T-helper 17 cell (primary cell): Measurements from ENCODE around the gene DCAF11. TPM values are rescaled to one million over a fixed set of nuclear protein-coding genes. Genes with fewer than 3 reads are reported as not detected.
A peak's percentile ranks its signal among the peaks of the same experiment; 100 is the strongest.

Experiments
- ATAC-seq: fragments of 150-1000 bp; cut with Tn5 transposase; 2 replicates; pipeline ENCODE4 v1.10.0; 2021; ENCODE audit warnings: mild to moderate bottlenecking, moderate library complexity
- DNase-seq, 3 donors: peaks; one replicate each; pipeline versions ENCODE4 v3.0.0 to v3.0.0-alpha.2; 2020 to 2021
- H3K9me3 ChIP-seq: one replicate; pipeline ENCODE4 v1.7.0; 2013; ENCODE audit warnings: low read length, mild to moderate bottlenecking; ENCODE audit not compliant: control insufficient read depth, poor library complexity, severe bottlenecking
- H3K27ac Mint-ChIP-seq: one replicate; pipeline ENCODE4 v1.8.0; 2022; ENCODE audit warnings: mild to moderate bottlenecking, moderate library complexity, mixed read lengths
- H3K27me3 Mint-ChIP-seq: one replicate; pipeline ENCODE4 v1.8.0; 2022; ENCODE audit warnings: mixed read lengths
- H3K36me3 Mint-ChIP-seq: one replicate; pipeline ENCODE4 v1.8.0; 2022; ENCODE audit warnings: low read depth, mixed read lengths
- H3K4me1 Mint-ChIP-seq: one replicate; pipeline ENCODE4 v1.8.0; 2022; ENCODE audit warnings: mild to moderate bottlenecking, mixed read lengths
- H3K4me3 Mint-ChIP-seq: one replicate; pipeline ENCODE4 v1.8.0; 2022; ENCODE audit warnings: mild to moderate bottlenecking, moderate library complexity, mixed read lengths
- total RNA-seq, 4 donors: library from RNA in 2 of 4; stranded (reverse) in 2 of 4; gene quantifications; one replicate each; pipeline ENCODE4 v1.2.3 and lab custom pipeline; 2022 to 2026

Gene DCAF11
- total RNA-seq, 2 donors from 2014 or later: 75.5 to 86.1 TPM

- H3K4me3 Mint-ChIP-seq: no peak overlapping the region
- H3K9me3 ChIP-seq: no peaks in the 10 kb centered on the region
- peaks cover 27% of the 10 kb centered on the region for H3K4me1 Mint-ChIP-seq
- no peak overlapping the region for H3K27ac Mint-ChIP-seq
- H3K27me3 Mint-ChIP-seq: no peaks in the 10 kb centered on the region
- DNase-seq: no peak
- ATAC-seq: no peak
- H3K36me3 Mint-ChIP-seq: no peaks in the 10 kb centered on the region
Measured at GRCh38 chr14:24083462-24083861, 31.1 kb upstream of the DCAF11 start.

DNA sequence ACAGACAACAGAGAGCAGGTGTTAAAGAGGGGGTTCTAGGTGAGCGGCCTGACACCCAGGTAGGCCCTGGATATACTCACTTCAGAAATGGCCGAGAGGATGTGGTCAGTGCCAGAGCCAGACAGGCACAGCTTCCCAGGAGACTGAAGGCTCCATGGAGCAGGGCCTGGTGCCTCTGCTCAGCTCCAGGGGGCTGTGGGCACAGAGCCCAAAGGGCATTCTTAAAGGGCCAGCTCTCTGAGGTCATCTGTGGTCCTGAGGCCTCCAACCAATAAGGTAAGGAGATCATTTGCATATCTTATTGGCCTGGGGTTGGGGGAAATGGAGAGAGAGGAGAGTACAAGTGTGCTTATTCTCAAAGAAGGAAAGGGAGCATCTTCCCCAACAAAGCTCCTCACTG lies 30.1 kb upstream of the DCAF11 start:
- Mint-ChIP-seq H3K27me3 (no peaks in the 10 kb centered on the region), H3K4me1 (peaks cover 23% of the 10 kb centered on the region), H3K36me3 (no peaks in the 10 kb centered on the region), H3K27ac (no peak overlapping the region), H3K4me3 (no peak overlapping the region)
- H3K9me3 ChIP-seq: no peaks in the 10 kb centered on the region
- ATAC-seq: no peak
- DNase-seq: no peak

DNA sequence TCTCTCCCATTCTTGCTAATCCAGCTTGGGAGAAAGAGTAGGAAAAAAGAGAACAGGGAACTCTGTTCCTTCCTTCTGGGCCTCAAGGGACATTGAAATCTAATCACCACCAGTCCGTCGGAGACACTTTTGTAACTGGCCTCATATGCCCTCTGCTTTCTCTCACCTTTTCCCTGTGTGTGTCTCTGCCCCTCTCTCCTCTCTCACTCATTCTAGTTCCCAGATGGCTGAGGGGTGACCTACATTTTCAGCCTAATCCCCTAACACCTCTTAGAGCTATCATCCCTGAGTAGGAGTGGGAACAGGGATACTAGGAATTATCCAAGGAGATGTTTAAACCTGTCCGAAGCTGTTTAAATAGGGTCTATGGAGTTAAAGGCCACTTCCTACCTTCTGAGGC lies 29.4 kb upstream of the DCAF11 start:
- H3K36me3 Mint-ChIP-seq: no peaks in the 10 kb centered on the region
- H3K4me1 Mint-ChIP-seq: peaks cover 27% of the 10 kb centered on the region
- DNase-seq (no peak), ATAC-seq (no peak)
- no peak overlapping the region for H3K4me3 Mint-ChIP-seq
- H3K27ac Mint-ChIP-seq: no peak overlapping the region
- no peaks in the 10 kb centered on the region for H3K27me3 Mint-ChIP-seq
- H3K9me3 ChIP-seq: no peaks in the 10 kb centered on the region

DNA sequence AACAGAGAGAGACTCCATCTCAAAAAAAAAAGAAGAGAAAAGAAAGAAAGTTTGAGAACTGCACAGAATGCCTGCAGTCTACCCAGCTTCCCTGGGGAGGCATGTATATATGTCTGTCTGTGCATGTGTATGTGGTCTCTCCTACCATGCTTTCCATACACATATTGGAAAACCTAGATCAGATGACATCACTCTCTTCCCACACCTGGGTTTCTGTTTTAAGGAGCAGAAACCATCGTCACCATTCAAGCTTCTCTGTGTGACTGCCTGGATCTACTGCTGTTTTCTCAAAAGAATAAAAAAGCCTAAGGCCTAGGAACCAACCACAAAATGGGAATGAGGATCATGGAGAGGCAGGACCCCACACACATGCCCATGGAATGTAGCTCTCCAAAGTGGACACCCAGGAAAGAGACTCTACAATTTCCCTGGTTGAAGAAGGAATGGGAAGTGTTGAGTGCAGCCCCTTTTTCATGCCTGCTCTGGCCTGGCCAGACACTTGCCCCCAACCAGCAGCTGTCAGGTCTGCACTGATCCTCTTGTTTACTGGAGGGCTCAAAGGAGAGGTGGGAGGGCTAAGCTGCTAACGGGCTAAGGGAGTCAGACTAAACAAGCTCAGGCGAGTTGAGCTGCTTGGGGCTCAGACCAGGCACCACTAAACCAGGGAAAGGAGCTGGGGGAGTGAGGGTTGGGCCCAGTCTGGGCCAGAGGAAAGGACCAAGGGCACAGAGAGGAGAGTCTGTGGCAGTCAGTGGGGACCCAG lies 28.2 kb upstream of the DCAF11 start:
- no peaks in the 10 kb centered on the region for H3K27me3 Mint-ChIP-seq
- peaks cover 22% of the 10 kb centered on the region for H3K4me1 Mint-ChIP-seq
- peak overlapping the region; percentile 80 for H3K27ac Mint-ChIP-seq
- ATAC-seq: no peak
- H3K9me3 ChIP-seq: no peaks in the 10 kb centered on the region
- no peak overlapping the region for H3K4me3 Mint-ChIP-seq
- DNase-seq: no peak
- no peaks in the 10 kb centered on the region for H3K36me3 Mint-ChIP-seq

GRCh38 chr14:24087004-24087403 lies 27.6 kb upstream of the DCAF11 start:
- H3K36me3 Mint-ChIP-seq: no peaks in the 10 kb centered on the region
- peak overlapping the region; percentile 80 for H3K27ac Mint-ChIP-seq
- peaks cover 19% of the 10 kb centered on the region for H3K4me1 Mint-ChIP-seq
- DNase-seq (no peak), ATAC-seq (no peak)
- no peaks in the 10 kb centered on the region for H3K9me3 ChIP-seq
- H3K4me3 Mint-ChIP-seq: no peak overlapping the region
- no peaks in the 10 kb centered on the region for H3K27me3 Mint-ChIP-seq

- DNase-seq (no peak), ATAC-seq (no peak)
- no peak overlapping the region for H3K27ac Mint-ChIP-seq
- H3K4me3 Mint-ChIP-seq: no peak overlapping the region
- H3K4me1 Mint-ChIP-seq: peaks cover 17% of the 10 kb centered on the region
- no peaks in the 10 kb centered on the region for H3K9me3 ChIP-seq
- H3K27me3 Mint-ChIP-seq: no peaks in the 10 kb centered on the region
- no peaks in the 10 kb centered on the region for H3K36me3 Mint-ChIP-seq
Measured at GRCh38 chr14:24088095-24088494, 26.5 kb upstream of the DCAF11 start.

GRCh38 chr14:24089890-24090289 lies 24.7 kb upstream of the DCAF11 start:
- no peak for ATAC-seq
- DNase-seq: no peak
- Mint-ChIP-seq H3K27me3 (no peaks in the 10 kb centered on the region), H3K4me1 (peaks cover 25% of the 10 kb centered on the region), H3K36me3 (no peaks in the 10 kb centered on the region), H3K27ac (no peak overlapping the region), H3K4me3 (no peak overlapping the region)
- H3K9me3 ChIP-seq: no peaks in the 10 kb centered on the region

DNA sequence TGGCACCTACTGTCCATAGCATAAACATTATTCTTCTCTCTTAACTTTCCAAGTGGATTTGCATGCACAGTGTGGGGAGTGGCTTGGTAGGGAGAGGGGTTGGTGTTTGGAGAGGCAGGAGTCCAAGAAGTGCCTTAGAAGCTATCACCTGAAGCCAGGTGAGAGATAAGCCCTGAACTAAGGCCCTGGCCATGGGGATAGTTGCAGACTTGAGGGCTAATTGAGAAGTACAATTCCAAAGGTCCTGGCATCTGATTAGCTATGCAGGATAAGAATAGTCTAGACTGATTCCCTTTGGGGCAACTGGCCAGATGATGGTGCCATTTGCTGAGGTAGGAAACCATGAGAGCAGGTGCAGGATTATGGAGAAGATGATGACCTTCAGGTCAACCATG lies 22.5 kb upstream of the DCAF11 start:
- no peaks in the 10 kb centered on the region for H3K36me3 Mint-ChIP-seq
- ATAC-seq (no peak), DNase-seq (no peak)
- H3K4me3 Mint-ChIP-seq: no peak overlapping the region
- H3K27ac Mint-ChIP-seq: no peak overlapping the region
- peaks cover 37% of the 10 kb centered on the region for H3K4me1 Mint-ChIP-seq
- no peaks in the 10 kb centered on the region for H3K27me3 Mint-ChIP-seq
- H3K9me3 ChIP-seq: no peaks in the 10 kb centered on the region

GRCh38 chr14:24092505-24093206 lies 21.9 kb upstream of the DCAF11 start:
- Mint-ChIP-seq H3K36me3 (no peaks in the 10 kb centered on the region), H3K27ac (peak overlapping the region; percentile 88), H3K4me1 (peaks cover 34% of the 10 kb centered on the region), H3K27me3 (no peaks in the 10 kb centered on the region), H3K4me3 (no peak overlapping the region)
- H3K9me3 ChIP-seq: no peaks in the 10 kb centered on the region
- DNase-seq (no peak), ATAC-seq (no peak)

- H3K36me3 Mint-ChIP-seq: no peaks in the 10 kb centered on the region
- ATAC-seq (no peak), DNase-seq (no peak)
- peak overlapping the region; percentile 88 for H3K27ac Mint-ChIP-seq
- H3K27me3 Mint-ChIP-seq: no peaks in the 10 kb centered on the region
- peaks cover 34% of the 10 kb centered on the region for H3K4me1 Mint-ChIP-seq
- peak overlapping the region; percentile 99 for H3K4me3 Mint-ChIP-seq
- no peaks in the 10 kb centered on the region for H3K9me3 ChIP-seq
Measured at GRCh38 chr14:24093207-24093900, 21.2 kb upstream of the DCAF11 start.

DNA sequence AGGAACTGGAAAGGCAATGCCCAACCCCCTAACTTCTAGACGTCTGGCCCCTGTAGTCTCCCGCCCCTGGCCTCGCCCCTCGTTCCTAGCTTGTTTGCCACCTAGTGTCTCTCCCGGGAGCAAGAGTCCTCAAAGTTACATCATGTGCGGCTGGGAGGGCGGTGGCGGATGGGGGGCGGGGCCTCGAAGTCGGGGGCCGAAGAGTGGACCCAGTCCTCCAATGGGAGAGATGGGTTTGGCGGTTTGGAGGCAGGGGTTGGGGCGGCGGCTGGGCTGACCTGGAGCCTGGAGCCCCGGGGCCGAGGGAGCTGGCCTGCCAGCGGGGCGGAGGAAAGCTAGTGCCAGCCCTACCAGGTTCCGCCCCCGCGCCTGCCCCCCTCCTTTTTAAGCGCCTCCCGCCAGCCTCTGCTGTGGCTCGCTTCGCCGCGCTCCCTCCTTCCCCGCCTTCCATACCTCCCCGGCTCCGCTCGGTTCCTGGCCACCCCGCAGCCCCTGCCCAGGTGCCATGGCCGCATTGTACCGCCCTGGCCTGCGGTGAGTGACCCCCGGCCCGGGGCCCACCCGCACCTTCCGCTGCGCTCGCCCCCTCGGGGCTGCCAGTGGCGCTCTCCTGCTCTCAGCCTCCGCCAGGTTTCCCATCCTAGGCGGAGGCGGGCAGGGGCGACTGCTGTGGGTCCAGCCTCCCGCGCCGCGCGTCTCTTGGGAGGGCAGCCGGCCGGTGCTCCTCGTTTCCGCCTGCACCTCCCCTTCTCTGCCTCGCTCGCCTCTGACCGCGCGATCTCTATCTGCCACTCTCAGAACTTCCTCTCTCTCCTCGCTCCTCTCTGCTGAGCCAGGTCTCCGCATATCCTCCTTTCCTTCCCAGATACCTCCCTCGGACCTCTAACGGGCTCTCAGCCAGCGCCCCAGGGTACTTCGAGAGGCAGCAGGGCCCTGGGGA lies 20.4 kb upstream of the DCAF11 start, which contains the start of gene PCK2:
Gene PCK2, plus strand, starts transcription at position 411 of the 940 bp plus-strand sequence. Its CDS starts 95 bp downstream, at position 506.
- DNase-seq (peak; percentile 49 to 72 (median 66)), ATAC-seq (peak; percentile 80)
- Mint-ChIP-seq H3K4me3 (peak within 1 kb of the TSS; percentile 99), H3K36me3 (no peaks in the 10 kb centered on the region), H3K27me3 (no peaks in the 10 kb centered on the region), H3K27ac (peak within 1 kb of the TSS; percentile 95), H3K4me1 (peaks cover 34% of the 10 kb centered on the region)
- H3K9me3 ChIP-seq: no peaks in the 10 kb centered on the region

DNA sequence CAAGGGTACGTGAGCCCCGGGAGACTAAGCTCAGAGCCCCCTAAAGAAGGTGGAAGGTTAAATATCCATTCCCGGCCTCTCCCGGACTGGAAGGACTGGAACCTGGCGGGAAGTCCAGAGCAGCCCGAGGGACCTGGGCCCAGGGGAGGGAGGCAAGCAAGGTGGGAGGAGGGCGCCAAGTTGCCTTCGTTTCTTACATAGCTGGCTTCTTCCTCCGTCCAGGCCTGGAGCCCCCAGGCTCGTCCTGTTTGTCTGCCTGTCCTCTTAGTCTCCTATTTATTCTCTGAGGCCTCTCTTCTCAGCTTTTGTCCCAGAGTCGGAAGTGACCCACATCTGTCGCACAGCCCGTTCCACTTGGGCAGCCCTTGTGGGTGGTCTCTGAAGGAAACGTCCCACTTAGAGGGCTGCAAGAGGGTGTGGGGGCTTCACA lies 19.7 kb upstream of the DCAF11 start:
- peak overlapping the region; percentile 95 for H3K27ac Mint-ChIP-seq
- peak overlapping the region; percentile 99 for H3K4me3 Mint-ChIP-seq
- no peaks in the 10 kb centered on the region for H3K27me3 Mint-ChIP-seq
- peaks cover 30% of the 10 kb centered on the region for H3K4me1 Mint-ChIP-seq
- no peak for DNase-seq
- H3K9me3 ChIP-seq: no peaks in the 10 kb centered on the region
- H3K36me3 Mint-ChIP-seq: no peaks in the 10 kb centered on the region
- no peak for ATAC-seq
